Measurements from ENCODE around the gene JAGN1. TPM values are rescaled to one million over a fixed set of nuclear protein-coding genes. Genes with fewer than 3 reads are reported as not detected.
"Not testable (repeated sequence)": the region's sequence is repeated elsewhere in the genome, so short reads cannot be mapped to it uniquely, and the experiment has no call there.

JAGN1 gene
- 30.7 TPM for total RNA-seq

DNA sequence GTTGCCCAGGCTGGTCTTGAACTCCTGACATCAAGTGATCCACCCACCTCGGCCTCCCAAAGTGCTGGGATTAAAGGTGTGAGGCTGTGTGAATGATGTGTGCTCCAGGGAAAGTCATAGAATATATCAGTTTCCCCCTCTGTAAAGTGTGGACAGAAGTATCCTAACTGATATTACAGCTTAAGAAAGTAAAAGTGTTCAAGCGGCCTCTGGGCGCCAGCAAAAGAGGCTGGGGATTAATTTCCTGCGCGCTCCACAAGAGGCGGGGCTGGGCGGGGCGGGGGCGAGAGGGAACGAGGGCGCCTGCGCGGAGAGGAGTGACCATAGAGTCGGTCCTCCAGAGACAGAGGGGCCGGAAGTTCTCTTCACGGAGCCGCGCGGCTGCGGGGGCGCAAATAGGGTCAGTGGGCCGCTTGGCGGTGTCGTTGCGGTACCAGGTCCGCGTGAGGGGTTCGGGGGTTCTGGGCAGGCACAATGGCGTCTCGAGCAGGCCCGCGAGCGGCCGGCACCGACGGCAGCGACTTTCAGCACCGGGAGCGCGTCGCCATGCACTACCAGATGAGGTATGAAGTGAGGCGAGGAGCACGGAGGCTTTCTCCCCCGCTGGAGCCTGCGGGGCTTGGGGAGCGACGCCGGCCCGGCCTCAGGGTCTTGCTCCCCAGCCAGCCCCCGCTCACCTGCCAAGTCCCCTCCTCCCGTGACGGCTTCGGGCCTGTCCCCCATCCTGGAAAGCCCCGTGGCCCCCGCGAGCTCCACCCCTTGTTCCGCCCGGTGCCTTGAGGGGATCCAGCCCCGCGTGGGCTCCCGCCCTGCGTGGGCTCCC, at the start of gene JAGN1:
TSS of gene JAGN1 (plus strand) at position 362 of the 823 bp plus-strand sequence. CDS start at position 475, 113 bp downstream.
- peak; percentile 92 for DNase-seq (ENCODE audit: low spot score)

DNA sequence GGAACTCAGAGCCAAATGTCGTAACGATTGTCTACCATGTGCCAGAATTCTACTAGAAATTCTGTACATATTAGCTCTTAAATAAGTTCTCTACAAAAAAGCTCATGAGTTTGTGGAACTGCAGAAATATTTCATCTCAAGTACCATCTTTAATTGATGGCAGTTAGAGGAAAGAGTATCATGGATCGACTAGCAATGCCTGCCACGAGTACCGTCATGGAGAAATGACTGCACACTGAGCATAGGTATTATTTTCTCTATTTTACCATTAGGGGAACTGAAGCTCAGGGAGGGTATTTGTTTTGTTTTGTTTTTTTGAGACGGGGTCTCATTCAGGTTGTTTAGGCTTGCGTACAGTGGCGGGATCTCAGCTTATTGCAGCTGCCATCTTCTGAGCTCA, 49.4 kb upstream of the JAGN1 start:
- DNase-seq (ENCODE audit: low spot score), result no peak

DNA sequence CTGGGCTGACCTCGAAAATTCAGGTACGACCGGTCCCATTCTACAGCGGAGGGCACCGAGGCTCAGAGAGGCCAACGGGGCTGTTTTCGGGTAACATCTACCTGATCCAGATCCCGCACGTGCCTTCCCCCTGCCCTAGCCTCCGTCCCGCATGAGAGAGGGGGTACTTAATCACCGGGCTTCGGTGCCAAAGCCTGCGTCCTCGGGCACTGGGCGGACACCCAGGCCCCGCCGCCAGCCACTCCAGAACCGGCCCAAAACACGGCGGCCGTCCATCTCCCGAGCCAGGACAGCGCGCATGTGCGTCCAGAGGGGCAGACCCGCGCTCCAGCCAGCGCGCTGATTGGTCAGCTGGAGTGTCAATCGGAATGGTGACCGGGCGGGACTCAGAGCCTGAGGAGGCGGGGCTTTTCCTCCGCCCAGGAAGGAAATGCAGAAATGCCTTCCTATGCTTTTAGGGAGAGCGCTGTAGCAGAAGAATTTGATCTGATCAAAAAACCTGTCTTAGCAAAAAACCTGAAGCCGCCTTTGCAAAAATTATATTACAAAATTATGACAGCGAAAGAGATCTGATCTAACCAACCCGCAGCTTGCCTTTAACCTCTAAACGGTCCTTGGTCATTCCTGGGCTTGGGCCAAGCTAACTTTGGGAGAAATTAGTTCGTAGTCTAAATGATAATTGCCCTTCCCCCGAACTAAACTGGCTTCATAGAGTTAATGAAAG, 46.5 kb upstream of the JAGN1 start, which contains the start of gene RPUSD3:
TSS of gene RPUSD3 (minus strand) at position 294 of the 724 bp plus-strand sequence. CDS start at position 276, 18 bp downstream.
- DNase-seq (ENCODE audit: low spot score), result peak; percentile 98

DNA sequence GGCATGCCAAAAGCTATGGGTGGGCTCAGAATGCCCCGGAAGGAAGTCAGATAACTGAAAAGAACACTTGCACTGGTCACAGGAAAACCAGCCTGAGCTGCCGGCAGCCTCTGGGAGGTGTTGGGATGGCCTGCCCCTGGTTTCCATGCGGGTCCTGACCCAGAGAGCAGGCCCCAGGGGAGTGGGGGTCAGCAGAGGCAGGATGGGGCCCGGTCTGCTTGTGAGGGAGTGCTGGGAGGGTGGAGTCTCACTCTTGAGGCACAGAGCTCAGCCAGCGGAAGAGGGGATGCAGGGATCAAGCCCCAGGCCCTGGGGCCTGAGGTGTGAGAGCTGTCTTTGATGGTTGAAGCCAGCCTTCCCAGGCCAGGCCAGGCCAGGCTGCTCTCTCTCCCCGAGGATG, 44.2 kb upstream of the JAGN1 start:
- DNase-seq (ENCODE audit: low spot score), result no peak

DNA sequence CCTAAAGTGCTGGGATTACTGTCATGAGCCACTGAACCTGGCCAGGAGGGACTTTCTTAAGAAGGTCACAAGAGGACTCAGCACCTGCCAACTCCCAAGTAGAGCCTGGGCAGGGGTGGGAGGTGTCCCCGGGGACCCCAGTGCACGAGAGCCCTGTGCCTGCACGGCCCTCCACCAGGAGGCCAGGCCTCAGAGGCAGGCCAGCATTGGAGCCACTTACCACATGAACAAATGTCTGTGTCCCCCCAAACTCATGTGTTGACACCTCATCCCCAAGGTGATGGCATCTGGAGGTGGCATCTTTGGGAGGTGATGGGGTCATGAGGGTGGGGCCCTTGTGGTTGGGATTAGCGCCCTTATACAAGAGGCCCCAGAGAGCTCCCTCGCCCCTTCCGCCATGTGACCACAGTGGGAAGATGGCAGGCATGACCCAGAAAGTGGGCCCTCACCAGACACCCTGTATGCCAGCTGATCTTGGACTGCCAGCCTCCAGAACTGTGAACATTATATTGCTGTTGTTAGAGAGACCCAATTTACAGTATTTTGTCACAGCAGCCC, 43.4 kb upstream of the JAGN1 start:
- DNase-seq (ENCODE audit: low spot score), result no peak

DNA sequence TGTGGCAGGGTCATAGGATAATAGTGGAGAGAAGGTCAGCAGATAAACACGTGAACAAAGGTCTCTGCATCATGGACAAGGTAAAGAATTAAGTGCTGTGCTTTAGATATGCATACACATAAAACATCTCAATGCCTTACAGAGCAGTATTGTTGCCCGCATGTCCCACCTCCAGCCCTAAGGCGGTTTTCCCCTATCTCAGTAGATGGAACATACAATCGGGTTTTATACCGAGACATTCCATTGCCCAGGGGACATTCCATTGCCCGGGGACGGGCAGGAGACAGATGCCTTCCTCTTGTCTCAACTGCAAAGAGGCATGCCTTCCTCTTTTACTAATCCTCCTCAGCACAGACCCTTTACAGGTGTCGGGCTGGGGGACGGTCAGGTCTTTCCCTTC, 42.5 kb upstream of the JAGN1 start:
- DNase-seq (ENCODE audit: low spot score), result not testable (repeated sequence)

DNA sequence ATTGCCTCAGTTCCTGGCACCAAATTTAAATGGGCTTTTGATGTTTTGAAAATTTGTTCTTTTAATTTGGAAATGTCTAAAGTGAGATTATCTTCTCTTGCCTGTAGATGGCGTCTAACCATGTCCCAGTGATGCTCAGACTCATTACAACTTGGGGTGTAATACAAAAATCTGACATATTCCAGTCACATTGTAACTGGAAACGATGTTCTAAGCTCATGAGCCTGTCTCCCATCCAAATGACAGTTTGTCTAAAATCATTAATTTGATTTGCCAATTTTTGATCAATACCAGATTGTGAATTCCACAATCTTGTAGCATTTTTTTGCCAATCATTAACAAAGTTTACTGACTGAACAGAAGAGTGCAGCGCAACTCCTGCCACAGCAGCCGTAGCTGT, 41.5 kb upstream of the JAGN1 start:
- DNase-seq (ENCODE audit: low spot score), result not testable (repeated sequence)

DNA sequence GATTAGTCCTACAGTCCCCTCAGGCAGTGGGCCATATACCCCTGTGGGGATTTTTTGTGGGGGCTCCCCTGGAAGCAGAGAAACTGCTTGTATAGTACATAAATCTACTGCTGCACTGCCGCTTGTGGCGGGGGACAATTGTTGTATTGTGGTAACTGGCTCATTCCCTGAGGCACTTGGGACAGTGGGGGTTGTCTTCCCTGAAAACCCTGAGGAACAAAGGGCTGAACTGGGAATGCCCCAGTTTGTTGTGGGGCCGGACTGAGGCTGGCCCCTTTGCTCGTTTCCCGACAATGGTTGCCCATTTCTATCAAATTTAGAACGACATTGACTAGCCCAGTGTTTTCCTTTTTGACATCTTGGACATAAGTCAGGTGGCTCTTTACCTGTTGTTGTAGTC, 39.0 kb upstream of the JAGN1 start:
- DNase-seq (ENCODE audit: low spot score), result not testable (repeated sequence)

DNA sequence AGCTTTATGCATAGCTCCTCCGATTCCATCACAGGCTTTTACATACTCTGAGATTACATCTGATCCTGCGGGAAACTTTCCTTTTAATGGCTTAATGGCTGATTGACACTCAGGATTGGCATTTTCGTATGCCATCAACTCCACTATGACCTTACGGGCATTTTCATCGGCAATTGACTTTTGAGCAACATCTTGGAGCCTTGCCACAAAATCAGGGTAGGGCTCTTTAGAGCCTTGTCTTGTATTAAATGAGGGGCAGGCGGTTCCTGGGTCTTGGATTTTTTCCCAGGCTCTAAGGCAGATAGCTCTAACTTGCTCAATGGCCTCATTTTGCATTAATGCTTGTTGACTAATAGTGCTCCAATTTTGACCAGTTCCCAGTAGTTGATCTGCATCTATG, 38.5 kb upstream of the JAGN1 start:
- DNase-seq (ENCODE audit: low spot score), result not testable (repeated sequence)

DNA sequence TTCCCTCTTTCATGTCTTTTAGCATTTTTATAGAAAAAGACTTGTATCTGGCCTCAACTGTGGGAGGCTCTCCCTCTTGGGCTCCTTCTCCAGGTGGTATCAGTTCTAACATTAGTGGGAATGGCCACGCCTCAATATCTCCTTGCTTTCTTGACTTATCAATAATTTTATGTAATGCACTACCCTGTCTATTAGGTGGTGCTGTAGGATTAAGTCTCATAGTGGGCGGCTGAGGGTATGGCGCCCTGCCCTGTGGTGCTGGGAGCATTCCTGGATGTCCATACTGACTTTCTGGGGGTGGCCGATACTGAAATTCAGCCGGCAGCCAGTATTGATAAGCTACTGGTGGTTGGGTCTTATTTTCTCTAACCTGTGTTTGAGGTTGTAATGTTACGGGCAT, 37.9 kb upstream of the JAGN1 start:
- DNase-seq (ENCODE audit: low spot score), result no peak

DNA sequence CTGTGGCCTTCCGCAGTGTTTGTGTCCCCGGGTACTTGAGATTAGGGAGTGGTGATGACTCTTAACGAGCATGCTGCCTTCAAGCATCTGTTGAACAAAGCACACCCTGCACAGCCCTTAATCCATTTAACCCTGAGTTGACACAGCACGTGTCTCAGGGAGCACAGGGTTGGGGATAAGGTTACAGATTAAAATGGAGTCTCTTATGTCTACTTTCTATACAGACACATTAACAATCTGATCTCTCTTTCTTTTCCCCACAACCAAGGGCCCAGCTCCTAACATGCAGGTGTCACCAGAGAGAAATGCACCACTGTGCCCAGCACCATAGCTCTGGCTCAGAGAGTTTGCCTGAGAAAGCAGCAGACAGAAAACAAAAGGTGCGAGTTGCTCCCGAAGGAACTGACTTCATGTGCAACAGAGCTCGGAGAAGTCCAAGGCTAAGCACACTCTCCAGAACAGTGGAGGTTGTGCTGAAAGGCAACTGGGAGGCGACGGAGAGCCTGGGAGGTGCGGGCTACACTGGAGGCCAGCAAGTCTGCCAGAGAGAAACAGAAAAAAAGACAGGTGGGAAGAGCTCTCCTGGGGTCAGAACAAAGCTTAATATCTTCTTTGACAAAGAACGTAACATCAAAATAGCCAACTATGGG, 36.0 kb upstream of the JAGN1 start:
- not testable (repeated sequence) for DNase-seq (ENCODE audit: low spot score)

DNA sequence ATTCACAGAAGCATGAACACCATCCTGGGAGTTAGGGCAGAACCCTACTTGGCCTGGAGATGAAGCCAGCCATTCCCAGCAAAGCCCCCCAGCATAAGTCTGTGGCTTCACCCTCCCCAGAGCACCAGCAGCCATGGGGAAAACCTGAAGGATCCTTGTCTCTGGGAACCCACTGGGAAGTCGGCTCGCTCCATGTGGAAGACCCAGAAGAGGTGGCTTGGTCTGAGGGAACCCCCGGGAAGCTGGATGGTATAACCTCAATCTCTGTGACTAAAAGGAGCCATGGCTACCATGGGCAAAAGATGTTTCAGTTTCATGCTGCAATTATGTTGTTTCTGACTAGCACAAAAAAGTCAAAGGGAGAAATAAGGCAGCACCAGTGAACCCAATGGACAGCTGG, 34.8 kb upstream of the JAGN1 start:
- no peak for DNase-seq (ENCODE audit: low spot score)

DNA sequence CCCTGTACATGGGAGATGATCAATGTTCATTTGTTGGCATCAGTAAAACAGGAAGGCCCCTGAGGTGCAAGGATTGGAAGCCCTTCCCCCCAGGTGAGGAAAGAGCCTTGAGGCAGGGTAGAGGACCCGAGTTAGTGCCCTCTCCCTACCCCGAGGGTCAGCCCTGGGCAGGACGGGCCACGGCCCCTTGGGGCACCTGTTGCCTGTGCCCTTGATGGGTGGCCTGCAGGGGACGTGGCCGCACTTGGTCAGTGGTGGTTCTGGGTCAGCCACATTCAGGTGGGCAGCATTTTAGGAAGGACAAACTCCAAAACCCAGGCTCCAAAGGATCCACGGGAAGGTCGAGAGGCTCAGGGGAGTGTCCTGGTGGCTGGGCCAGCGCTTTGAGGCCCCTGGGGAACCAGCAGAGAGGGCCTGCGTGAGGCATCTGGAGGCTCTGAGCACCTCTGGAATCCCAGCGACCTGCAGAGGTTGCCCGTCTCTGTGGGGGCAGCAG, 30.8 kb upstream of the JAGN1 start:
- no peak for DNase-seq (ENCODE audit: low spot score)

DNA sequence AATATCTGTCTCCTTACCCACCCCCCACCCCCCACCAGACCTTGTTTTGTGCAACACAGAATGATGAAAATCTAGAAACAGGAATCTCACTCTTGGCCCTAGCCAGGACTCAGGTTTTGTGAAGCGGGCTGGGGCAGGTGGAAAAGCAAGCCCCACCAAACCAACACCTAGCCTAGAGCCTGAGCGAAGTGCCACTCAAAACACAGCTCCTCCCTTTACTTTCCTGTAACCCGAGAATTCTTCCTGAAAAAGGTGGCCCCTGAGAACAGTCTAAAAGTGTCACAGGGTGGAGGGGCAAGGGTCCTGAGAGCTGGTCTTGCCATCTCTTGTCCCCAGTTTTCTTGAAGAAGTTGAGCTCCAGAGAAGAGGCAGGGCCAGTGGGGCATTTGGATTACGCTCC, 29.2 kb upstream of the JAGN1 start:
- no peak for DNase-seq (ENCODE audit: low spot score)

DNA sequence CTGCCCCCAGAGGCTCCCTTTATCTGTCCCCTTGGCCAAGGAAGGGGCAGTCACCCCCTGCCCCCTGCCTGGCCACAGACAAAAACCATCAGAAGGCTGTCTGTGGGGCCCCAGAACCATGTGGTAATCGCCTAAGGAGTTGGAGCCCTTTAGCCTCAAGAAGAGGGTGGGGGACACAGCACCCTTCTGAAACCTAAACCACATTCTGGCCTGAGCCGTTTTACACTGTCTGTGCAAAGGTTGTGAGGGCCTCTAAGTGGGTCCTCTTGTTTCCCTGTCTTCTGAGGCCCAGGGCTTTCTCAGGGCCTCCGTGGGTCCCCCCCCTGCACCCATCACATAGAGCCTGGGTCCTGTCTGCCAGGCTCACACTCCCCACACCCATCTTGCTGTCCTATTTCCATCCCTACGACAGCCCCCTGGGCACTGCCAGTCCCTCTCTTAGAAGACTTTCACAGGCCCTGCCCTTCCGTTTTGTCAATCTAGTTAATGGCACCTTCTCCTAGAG, 28.7 kb upstream of the JAGN1 start:
- DNase-seq (ENCODE audit: low spot score), result no peak

DNA sequence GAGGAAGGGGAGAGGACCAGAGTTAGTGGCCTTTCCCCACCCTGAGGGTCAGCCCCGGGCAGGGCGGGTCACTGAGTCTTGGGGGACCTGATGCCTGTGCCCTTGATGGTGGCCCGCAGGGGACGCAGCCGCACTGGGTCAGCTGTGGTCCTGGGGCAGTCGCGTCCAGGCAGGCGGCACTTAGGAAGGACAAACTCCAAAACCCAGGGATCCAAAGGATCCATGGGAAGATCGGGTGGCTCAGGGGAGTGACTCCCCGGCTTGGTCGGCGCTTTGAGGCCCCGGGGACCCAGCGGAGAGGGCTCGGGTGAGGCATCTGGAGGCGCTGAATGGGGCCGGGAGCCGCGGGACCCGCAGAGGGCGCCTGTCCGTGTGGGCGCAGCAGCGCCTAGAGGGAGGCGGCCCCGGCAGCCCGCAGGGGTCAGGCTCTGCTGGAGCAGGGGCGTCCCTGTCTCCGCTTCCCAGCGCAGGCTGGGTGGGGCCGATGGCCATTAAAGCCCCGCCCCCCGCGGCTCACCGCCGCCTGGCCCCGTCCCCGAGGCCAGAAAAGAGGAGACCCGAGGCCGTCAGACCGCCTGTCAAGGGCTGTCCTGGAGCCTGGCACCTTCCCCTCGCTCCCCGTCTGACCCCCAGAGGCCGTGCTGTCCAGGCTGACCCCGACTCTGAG, 27.9 kb upstream of the JAGN1 start:
- peak; percentile 40 for DNase-seq (ENCODE audit: low spot score)

DNA sequence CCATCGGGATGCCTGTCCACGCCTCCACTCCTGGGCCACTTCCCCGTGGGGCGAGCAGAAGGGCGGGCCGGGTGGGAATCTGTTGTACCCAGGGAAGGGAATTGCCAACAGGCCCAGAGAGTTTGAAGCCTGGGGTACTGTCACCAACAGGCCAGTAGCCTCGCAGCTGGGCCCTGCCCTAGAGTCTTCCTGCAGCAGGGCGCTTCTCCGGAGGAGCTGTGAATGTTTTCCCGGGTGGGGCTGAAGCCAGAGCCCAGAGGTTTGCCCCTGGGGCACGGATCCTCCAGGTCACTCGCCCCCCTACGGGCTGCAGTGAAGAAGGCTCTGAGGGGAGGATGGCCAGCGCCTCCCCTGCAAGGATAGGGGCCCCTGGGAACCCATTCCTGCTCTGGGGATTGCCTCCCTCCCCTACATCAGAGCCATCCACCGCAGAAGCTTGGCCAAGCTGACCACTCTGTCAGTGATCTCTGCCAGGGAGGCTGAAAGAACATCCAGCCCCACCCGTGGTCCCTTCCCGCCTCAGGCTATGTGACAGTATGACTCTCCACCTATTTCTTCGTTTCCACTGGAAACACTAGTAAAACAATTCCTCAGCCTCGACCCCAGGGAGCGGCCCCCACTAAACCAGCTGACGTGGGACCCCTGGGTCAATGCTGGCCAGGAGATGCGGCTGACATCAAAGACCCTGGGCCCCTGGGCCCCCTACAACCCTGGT, 27.2 kb upstream of the JAGN1 start:
- DNase-seq (ENCODE audit: low spot score), result no peak

DNA sequence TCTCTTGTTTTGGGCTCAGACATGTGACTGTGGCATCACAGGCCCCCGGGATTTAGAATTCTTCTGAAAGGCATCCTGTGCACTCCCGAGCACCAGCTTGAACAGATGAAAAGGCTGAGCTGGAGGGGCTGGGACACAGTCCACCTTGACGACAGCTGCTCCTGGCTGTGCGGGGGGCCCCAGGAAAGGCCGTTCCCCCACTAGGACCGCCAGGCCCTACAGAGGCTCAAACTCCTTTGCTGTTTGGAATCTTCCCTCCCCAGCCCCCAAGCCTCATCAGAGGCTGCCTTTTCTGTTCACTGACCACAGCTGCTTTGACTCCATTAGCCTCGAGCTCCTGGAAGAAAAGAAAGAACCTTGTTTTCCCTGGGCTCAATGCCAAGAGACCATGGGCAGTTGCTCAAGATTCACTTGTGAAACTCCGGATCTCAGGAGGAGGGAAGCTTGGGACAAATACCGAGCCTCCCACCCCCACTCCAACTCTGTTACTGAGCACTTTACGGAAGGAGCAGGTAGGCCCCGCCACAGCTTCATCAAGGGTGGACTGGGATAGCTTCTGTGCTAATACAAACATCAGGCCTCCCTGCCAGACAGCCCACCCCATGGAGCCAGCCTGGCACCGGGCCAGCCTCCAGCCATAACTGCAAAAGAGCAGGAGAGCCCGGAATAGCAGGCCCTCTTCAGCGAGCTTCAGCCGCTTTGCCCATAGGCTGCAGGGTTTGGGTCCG, 26.0 kb upstream of the JAGN1 start:
- peak; percentile 58 for DNase-seq (ENCODE audit: low spot score)

DNA sequence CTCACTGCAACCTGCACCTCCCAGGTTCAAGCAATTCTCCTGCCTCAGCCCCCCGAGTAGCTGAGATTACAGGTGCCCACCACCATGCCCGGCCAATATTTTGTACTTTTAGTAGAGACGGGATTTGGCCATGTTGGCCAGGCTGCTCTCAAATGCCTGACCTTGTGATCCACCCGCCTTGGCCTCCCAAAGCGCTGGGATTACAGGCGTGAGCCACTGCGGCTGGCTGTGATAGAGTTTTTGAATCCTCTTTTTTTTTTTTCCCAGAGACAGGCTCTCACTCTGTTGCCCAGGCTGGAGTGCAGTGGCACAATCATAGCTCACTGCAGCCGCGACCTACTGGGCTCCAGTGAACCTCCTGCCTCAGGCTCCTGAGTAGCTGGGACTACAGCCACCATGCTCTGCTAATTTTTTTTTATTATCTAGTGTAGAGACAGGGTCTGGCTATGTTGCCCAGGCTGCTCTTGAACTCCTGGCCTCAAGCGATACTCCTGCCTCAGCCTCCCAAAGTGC, 25.2 kb upstream of the JAGN1 start:
- not testable (repeated sequence) for DNase-seq (ENCODE audit: low spot score)

DNA sequence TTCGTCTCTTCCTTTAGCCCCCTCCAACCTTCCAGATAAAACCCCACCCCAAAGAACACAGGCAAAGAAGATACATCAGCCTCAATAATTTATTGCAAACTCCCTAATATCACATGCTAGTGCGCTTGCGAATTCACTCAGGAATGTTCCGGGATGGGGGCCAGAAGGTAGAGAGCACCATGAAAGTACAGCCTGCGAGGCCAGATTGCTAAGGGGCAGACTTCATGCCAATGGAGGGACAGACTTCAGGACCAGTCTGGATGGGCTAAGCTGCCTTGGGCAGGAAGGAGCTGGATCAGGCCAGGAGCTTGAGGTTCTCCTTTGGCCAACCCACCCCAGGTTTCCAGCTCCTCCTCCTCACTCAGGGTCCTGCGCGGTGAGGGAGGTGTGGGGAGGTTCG, 23.8 kb upstream of the JAGN1 start:
- no peak for DNase-seq (ENCODE audit: low spot score)

Data from mucosa of gallbladder (tissue), 1 donor.